ENCODE results near the gene P2RX2.

DNA sequence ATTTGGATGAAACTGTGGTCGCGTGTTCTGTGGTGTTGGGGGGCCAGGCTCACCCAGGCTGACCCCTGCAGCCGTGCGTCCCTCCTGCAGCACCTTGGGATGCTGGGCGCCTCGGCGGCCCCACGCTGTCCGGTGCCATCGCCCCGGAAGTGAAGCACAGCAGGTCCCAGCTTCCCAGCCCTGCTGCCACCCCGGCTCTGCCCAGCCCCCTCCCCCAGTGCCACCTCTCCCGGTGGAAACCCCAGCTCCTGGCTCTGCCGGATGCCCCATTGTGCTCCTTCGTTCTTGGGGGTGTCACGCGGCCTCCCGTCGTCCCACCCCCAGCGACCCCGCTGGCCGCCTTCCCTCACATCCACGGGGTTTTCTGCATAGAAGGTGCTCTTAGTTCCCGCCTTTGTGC, 33.4 kb upstream of the P2RX2 start:
- TF ChIP-seq, protein P1, sequence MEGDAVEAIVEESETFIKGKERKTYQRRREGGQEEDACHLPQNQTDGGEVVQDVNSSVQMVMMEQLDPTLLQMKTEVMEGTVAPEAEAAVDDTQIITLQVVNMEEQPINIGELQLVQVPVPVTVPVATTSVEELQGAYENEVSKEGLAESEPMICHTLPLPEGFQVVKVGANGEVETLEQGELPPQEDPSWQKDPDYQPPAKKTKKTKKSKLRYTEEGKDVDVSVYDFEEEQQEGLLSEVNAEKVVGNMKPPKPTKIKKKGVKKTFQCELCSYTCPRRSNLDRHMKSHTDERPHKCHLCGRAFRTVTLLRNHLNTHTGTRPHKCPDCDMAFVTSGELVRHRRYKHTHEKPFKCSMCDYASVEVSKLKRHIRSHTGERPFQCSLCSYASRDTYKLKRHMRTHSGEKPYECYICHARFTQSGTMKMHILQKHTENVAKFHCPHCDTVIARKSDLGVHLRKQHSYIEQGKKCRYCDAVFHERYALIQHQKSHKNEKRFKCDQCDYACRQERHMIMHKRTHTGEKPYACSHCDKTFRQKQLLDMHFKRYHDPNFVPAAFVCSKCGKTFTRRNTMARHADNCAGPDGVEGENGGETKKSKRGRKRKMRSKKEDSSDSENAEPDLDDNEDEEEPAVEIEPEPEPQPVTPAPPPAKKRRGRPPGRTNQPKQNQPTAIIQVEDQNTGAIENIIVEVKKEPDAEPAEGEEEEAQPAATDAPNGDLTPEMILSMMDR (IDR thresholded peaks at IDR 0.05): no peak
- TF ChIP-seq EZH2 (IDR thresholded peaks at IDR 0.05) (no peak), EZH2phosphoT487 (IDR thresholded peaks at IDR 0.05) (no peak)

Data from neural progenitor cell (in vitro differentiated cells).